Stimulated activated naive CD4-positive, alpha-beta T cell treated with Interleukin-2 at 50 U/mL for 16 hours (primary cell): ENCODE results near the gene RGS21.

Source experiments
- DNase-seq: peaks from one replicate; lab custom pipeline; 2025; lab: John Stamatoyannopoulos, UW

RGS21 gene

DNA sequence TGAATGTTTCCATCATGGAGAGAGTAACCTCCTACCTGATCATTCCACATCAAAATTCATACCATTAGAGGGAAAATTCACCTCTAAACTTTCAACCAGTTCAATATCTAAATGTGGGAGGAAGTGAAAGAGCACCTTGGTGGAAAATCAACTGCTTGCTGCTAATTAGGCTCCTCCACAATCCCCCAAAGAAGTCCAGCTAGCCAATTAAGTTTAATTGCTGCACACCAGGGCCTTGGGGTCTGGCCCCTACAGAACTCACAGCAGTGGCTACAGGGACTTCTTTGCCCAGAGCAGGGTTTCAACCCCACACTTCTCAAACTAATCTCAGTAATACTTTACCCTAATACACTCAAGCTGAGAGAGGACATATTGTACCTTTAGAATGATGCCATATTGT, 62.1 kb downstream of the RGS21 start:
- no peak for DNase-seq

DNA sequence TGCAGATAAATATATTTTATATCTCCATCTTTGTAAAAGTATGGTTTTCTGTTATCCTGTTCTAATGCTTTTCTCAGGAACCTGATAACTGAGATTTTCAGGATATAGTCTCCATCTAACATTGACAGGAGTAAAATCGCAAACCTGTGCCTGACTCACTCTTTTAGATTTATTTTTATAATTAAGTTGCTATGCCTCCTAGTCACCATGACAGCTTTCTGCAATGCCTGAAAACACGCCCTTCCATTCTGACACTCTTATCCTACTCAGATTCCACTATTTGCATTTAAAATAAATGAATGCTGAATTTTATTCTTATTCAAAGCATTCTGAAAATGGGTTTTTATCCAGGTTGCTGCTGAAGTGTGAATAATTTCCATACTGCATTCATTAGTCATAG, 62.8 kb downstream of the RGS21 start:
- no peak for DNase-seq

DNA sequence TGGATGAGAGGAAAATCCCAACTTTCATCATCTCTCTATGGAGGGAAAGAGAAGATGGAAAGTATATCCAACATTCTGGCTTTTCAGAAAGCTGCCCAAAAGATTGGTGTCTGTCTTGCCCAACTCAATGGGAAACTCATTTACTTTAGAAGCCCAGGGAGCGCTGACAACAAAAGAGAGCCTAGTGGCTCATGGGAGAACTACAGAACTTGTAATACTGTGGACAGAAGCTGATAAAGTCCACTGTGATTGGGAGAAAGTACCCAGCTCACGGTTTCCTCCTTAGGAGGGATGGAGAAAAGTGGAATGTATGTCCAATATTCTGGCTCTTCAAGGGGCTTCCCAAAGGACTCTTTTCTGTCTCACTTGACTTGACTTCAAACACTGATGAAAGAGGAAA, 66.0 kb downstream of the RGS21 start:
- no peak for DNase-seq

DNA sequence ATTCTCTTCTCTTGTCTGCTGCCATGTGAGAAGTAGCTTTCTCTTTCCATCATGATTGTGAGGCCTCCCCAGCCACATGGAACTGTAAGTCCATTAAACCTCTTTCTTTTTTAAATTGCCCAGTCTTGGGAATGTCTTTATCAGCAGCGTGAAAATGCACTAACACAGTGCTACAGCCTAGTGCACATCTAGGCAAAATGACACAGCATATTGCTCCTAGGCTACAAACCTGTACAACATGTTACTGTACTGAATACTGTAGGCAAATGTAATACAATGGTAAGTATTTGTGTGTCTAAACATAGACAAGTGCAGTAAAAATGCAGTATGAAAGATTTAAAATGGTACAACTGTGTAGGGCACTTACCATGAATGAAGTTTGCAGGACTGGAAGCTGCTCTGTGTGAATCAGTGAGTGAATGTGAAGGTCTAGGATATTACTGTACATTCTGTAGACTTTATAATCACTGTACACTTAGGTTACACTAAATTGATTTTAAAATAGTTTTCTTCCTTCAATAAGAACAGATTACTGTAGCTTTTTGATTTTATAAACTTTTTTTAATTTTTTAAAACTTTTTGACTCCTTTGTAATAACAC, 69.4 kb downstream of the RGS21 start:
- no peak for DNase-seq

DNA sequence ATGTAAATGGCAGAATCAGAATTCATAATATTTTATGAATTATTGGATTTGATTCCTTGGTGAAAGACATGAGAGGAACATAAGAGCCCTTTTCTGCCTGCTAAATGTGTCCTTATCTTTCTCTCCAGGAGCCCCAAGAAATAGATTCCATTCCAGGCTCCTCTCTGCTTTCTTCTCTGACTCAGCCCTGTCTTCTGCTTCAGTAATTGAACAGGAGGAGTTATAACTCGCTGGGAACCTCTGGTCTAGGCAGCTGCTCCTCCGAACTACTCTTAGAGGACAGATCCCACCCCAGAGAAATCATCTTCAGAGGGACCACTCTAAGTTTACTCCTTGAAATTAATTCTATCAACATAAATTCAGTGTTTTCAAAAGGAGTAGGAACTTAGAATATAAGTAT, 78.4 kb downstream of the RGS21 start:
- no peak for DNase-seq

DNA sequence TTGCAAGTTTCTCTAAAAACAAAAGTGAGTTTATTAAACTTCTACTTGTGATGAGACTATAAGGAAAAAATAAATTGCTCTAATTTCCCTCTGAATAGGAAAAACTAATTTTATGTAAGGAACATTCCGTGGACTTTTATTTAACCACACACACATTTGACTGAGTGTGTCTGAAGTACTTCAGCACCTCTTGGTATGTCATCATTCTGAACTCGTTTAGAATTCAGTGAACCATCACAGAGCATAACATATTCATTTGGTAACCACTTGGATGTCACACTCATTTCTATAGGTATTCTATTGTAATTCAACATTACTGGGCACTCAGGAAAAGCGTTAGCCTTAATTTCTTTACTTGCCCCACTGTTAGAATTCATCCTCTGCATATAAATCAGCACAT, 79.1 kb downstream of the RGS21 start:
- DNase-seq, result no peak

DNA sequence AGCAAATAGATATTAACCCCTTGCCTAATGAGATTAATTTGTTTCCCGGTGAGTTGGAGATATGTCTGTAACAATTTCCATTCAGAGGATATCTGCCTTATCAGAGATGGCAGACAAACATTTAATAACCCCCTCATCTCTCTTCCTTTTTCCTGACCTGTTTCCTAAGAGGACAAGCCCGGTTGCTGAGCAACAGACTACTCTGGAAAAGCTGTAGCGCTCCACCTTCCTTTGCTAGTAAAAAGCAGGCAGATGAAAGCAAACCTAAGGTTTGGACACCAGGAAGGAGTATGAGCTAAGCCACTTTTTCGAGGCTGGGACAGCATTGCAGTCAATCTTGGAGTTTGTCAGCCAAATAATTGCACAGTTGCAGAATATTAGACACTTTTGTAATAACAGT, 82.4 kb downstream of the RGS21 start:
- DNase-seq, result no peak

DNA sequence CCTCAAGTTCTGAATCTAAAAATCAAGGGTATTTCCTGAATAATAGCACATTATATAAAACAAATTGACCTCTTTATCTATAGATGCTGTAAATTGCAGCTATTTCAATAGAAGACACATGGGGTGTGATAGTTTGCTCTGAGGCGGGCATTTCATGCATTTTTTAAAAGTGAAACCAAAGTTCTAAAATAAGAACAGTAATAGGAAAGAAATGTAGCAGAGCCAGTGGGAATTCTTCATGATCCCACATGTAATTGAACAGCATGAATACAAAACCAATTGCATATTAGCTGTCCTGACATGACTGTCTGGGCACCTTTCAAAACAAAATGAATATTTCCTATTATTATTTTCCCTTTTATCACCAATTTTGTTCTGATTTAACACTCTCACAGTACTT, 85.0 kb downstream of the RGS21 start:
- DNase-seq, result no peak

DNA sequence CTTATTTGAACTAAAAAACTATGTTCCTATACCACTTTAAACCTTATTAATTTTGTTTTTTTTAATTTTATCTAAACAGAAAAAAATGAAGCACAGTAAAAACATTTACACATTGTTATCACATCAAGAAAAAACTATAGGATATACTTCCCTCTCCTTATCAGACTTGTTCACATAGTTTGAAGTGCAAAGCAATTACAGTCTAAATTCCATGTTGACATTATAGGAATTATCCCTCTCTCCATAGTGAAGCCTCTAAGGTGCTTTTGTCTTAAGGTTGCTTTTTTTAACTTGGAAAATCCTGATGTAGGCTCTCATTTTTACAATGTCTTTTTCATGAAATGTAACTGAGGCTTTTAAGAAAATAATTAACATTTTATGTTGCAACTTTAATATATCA, 85.8 kb downstream of the RGS21 start:
- no peak for DNase-seq

DNA sequence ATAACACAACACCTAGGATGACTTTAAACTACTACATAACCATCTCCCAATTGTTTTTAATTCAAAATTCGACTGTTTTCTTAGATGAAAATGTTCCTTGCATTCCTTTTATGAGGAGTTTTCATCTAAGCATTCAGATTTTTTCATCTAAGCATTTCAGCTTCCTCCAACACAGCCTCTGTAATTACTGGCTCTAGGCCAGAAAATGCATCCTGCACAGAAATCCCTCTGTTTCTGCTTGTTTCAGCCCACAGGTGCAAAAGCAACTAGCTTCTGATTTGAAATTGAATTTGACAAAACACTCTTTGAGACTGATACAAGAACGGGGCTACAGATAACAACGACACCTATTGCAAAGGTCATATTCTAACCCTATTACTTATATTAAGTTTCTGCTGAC, 90.4 kb downstream of the RGS21 start:
- DNase-seq, result no peak
